AG10803 (cell line): ENCODE measurements around the gene TNFAIP6.
A peak's percentile ranks its signal among the peaks of the same experiment; 100 is the strongest.

ENCODE experiments used
- DNase-seq: peaks from one replicate; pipeline ENCODE4 v3.0.0; 2010; ENCODE audit warnings: low read depth
- H3K4me3 ChIP-seq: 2 replicates; pipeline ENCODE4 v1.5.1; 2011; ENCODE audit warnings: mild to moderate bottlenecking, low read length, control low read depth
- CTCF ChIP-seq: conservative IDR thresholded peaks from 2 replicates; pipeline ENCODE4 v1.5.1; 2011; ENCODE audit warnings: mild to moderate bottlenecking, low read length, control low read depth, inconsistent platforms

Gene TNFAIP6

GRCh38 chr2:151347906-151348305 is 9.5 kb upstream of the TNFAIP6 start:
- no peak overlapping the region for H3K4me3 ChIP-seq
- no peak for DNase-seq
- TF ChIP-seq CTCF = no peak

- peak; percentile 45 for DNase-seq
- H3K4me3 ChIP-seq = no peak overlapping the region
- TF ChIP-seq CTCF = no peak
Measured at GRCh38 chr2:151350579-151351195, 6.7 kb upstream of the TNFAIP6 start.

GRCh38 chr2:151353995-151354394 is 3.4 kb upstream of the TNFAIP6 start:
- no peak overlapping the region for H3K4me3 ChIP-seq
- no peak for DNase-seq
- no peak for TF ChIP-seq CTCF

- DNase-seq = no peak
- no peak for TF ChIP-seq CTCF
- H3K4me3 ChIP-seq = no peak overlapping the region
Measured at GRCh38 chr2:151354807-151355206, 2.6 kb upstream of the TNFAIP6 start.

- H3K4me3 ChIP-seq = peak overlapping the region; percentile 43
- no peak for TF ChIP-seq CTCF
- DNase-seq = no peak
Measured at GRCh38 chr2:151358166-151358970, 976 bp downstream of the TNFAIP6 start.

GRCh38 chr2:151359768-151360461 is 2.5 kb downstream of the TNFAIP6 start:
- H3K4me3 ChIP-seq = no peak overlapping the region
- no peak for TF ChIP-seq CTCF
- no peak for DNase-seq
